ENCODE measurements around the gene GOT1. TPM values are rescaled to one million over a fixed set of nuclear protein-coding genes. Genes with fewer than 3 reads are reported as not detected.
A peak's percentile ranks its signal among the peaks of the same experiment; 100 is the strongest.

Gene GOT1
- total RNA-seq, 1 donor from 2014 or later = 107 TPM

- ATAC-seq (no peak), DNase-seq (ENCODE audit: low spot score) (no peak)
Measured at GRCh38 chr10:99364125-99364524, 66.3 kb downstream of the GOT1 start.

- ATAC-seq (peak; percentile 61), DNase-seq (ENCODE audit: low spot score) (no peak)
Measured at GRCh38 chr10:99360934-99361333, 69.5 kb downstream of the GOT1 start.

- no peak for ATAC-seq
- DNase-seq (ENCODE audit: low spot score) = no peak
Measured at GRCh38 chr10:99358101-99358500, 72.3 kb downstream of the GOT1 start.

GRCh38 chr10:99357691-99358090 lies 72.7 kb downstream of the GOT1 start:
- ATAC-seq = no peak
- no peak for DNase-seq (ENCODE audit: low spot score)

- DNase-seq (ENCODE audit: low spot score) = no peak
- ATAC-seq = no peak
Measured at GRCh38 chr10:99353182-99353581, 77.2 kb downstream of the GOT1 start.

GRCh38 chr10:99347672-99348071 lies 82.8 kb downstream of the GOT1 start:
- DNase-seq (ENCODE audit: low spot score) = no peak
- no peak for ATAC-seq

Other genes with a start within 250 kb of the GOT1 start
- gene HPSE2, start 194.8 kb downstream of the GOT1 start, total RNA-seq = not detected
- 0.08 TPM for gene CNNM1, start 101.3 kb downstream of the GOT1 start, total RNA-seq
- gene NKX2-3, start 102.3 kb upstream of the GOT1 start, total RNA-seq = 0.08 TPM
- gene SLC25A28, start 189.8 kb upstream of the GOT1 start, total RNA-seq = 22.4 TPM
- 9.8 TPM for gene ENTPD7, start 228.9 kb upstream of the GOT1 start, total RNA-seq